Measurements from ENCODE around the gene SPINT1. TPM values are rescaled to one million over a fixed set of nuclear protein-coding genes. Genes with fewer than 3 reads are reported as not detected.

The SPINT1 gene
- total RNA-seq, 2 donors from 2014 or later, result 6.5 to 13.0 TPM

DNA sequence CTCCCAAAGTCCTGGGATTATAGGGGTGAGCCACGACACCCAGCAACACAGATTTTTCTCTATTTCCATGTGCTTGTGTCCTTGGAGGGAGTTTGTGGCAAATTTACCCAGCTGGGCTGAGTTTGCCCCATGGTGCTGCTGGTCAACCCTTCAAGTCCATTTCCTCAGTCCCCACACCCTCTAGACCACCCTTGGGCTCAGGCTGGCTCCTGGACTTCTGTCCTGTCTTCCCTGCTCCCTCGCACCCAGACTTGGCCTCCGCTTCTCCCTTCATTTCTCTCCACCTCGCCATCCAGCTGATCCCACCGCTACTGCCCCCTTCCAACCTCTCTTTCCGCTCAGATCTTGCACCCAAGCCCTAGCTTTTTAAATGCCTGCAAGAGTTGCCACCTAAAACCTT is 37.5 kb downstream of the SPINT1 start:
- Histone ChIP-seq H3K4me1 (no peaks in the 10 kb centered on the region), H3K27ac (no peak overlapping the region), H3K27me3 (no peaks in the 10 kb centered on the region), H3K4me3 (no peak overlapping the region), H3K36me3 (no peaks in the 10 kb centered on the region), H3K9me3 (no peaks in the 10 kb centered on the region)
- no peak for DNase-seq (ENCODE audit: low spot score)
- no peak for TF ChIP-seq CTCF (IDR thresholded peaks at IDR 0.05)

DNA sequence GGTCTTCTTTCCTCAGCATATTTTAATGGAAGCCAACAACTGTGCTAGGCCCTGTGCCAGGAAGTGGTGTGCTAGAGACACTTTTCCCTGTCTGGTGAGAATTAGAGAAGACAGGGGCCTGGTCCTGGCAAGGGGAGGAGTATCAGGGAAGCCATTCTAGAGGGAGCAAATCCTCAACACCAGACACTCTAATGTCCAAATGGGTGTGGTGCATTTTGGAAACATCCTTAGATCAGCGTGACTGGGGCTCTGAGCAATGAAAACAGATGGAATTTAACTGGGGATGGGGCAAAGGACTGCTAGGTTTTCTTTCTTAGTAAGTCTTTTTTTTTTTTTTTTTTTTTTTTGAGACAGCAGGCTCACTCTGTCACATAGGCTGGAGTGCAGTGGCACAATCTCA is 42.7 kb downstream of the SPINT1 start:
- H3K9me3 ChIP-seq, result no peaks in the 10 kb centered on the region
- H3K36me3 ChIP-seq, result no peaks in the 10 kb centered on the region
- no peak for DNase-seq (ENCODE audit: low spot score)
- no peaks in the 10 kb centered on the region for H3K4me1 ChIP-seq
- no peaks in the 10 kb centered on the region for H3K27me3 ChIP-seq
- TF ChIP-seq CTCF (IDR thresholded peaks at IDR 0.05), result no peak
- H3K4me3 ChIP-seq, result no peak overlapping the region
- H3K27ac ChIP-seq, result no peak overlapping the region

DNA sequence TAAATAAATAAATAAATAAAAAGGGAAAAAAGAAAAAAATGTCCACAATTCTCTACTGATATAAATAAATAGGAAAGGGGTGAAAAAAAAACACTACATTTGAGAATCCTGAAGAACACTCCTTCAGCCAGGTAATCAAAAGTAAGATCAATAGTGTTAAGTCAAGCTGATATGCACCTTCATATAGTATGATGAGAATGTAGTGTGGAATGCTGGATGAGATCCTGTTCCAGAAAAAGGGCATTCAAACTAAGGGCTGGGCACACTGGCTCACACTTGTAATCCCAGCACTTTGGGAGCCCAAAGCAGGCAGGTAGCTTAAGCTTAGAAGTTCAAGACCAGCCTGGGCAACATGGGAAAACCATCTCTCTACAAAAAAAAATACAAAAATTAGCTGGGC is 45.3 kb downstream of the SPINT1 start:
- no peak for TF ChIP-seq CTCF (IDR thresholded peaks at IDR 0.05)
- no peaks in the 10 kb centered on the region for H3K36me3 ChIP-seq
- no peaks in the 10 kb centered on the region for H3K9me3 ChIP-seq
- no peak overlapping the region for H3K4me3 ChIP-seq
- H3K27me3 ChIP-seq, result no peaks in the 10 kb centered on the region
- H3K4me1 ChIP-seq, result peaks cover 0 to 6% of the 10 kb centered on the region in 2 donors
- H3K27ac ChIP-seq, result no peak overlapping the region
- no peak for DNase-seq (ENCODE audit: low spot score)

DNA sequence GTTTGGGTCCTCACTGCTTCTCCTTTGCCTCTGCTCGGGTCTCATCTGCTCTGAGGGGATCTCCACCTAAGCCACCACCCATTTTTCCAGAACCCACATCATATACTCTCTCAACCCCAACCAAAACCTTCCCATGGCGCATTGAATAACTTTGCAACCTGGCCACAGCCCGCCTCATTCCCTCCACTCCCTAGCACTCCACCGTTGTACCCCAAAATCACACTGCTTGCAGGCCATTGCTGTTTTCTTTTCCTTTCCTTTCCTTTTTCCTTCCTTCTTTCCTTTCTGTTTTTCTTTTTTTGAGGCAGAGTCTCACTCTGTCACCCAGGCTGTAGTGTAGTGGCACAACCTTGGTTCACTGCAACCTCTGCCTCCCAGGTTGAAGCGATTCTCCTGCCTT is 47.3 kb downstream of the SPINT1 start:
- DNase-seq (ENCODE audit: low spot score), result no peak
- H3K4me1 ChIP-seq, result peaks cover 0 to 19% of the 10 kb centered on the region in 2 donors
- TF ChIP-seq CTCF (IDR thresholded peaks at IDR 0.05), result no peak
- no peak overlapping the region for H3K27ac ChIP-seq
- peaks cover 4% of the 10 kb centered on the region for H3K36me3 ChIP-seq
- H3K9me3 ChIP-seq, result no peaks in the 10 kb centered on the region
- H3K27me3 ChIP-seq, result no peaks in the 10 kb centered on the region
- no peak overlapping the region for H3K4me3 ChIP-seq

DNA sequence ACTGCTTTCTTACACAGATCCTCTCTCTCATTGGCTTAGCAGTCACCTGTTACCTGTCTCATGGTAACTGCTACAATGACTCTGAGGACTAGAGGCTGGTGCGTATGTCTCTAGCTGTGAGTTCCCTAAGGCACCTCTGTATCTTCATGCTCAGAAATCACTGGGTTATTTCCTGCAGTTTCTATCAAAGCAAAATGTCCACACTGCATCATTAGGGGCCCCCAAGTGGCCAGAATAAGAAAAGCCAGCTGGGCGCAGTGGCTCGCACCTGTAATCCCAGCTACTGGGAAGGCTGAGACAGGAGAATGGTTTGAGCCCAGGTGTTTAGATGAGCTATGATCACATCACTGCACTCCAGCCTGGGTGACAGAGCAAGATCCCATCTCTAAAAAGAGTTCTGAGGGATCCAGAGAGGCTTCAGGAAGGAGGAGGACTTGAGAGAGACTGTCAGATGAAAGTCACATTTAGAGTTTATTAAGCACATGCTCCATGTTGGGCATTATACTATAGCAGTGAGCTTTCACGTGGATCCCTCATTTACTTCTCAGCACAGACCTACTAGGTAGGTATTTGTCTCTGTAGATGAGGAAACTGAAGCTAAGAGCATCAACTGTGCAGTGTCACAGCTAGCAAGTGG is 48.1 kb downstream of the SPINT1 start:
- no peaks in the 10 kb centered on the region for H3K9me3 ChIP-seq
- DNase-seq (ENCODE audit: low spot score), result no peak
- H3K4me1 ChIP-seq, result peaks cover 0 to 19% of the 10 kb centered on the region in 2 donors
- peaks cover 9% of the 10 kb centered on the region for H3K36me3 ChIP-seq
- no peak overlapping the region for H3K27ac ChIP-seq
- no peak overlapping the region for H3K4me3 ChIP-seq
- peak; percentile 46 to 68 for TF ChIP-seq CTCF (IDR thresholded peaks at IDR 0.05)
- no peaks in the 10 kb centered on the region for H3K27me3 ChIP-seq

DNA sequence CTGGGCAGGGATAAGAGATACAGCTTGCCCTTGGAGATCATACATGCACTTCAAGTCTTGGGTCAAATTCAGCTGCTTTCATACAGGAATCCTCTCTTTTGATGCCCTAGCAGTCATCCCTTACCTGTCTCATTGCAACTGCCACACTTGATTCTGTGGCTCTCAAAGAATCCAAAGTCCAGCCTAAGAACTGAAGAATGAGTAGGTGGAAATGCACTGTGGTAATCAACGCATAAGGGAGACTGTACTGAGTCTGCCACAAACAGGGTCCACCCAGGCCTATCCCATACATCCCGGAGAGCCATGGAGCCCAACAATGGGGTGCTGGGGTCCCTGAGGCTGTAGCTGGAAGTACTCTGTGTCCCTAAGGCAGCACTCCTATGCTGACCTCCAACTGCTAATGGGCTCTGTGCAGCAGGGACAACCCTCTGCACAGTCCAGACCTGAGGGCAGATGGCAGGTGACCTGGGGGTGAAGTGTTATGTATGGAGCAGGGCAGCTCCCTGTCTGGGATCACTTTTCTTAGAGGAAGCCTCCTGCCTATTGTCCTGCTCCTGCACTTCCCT is 48.7 kb downstream of the SPINT1 start:
- Histone ChIP-seq H3K4me1 (peaks cover 0 to 19% of the 10 kb centered on the region in 2 donors), H3K9me3 (no peaks in the 10 kb centered on the region), H3K27ac (no peak overlapping the region), H3K4me3 (no peak overlapping the region), H3K36me3 (peaks cover 12% of the 10 kb centered on the region), H3K27me3 (no peaks in the 10 kb centered on the region)
- no peak for TF ChIP-seq CTCF (IDR thresholded peaks at IDR 0.05)
- no peak for DNase-seq (ENCODE audit: low spot score)

All from right atrium auricular region (tissue), 2 donors.